ENCODE results near the gene NRG3.

The NRG3 gene

DNA sequence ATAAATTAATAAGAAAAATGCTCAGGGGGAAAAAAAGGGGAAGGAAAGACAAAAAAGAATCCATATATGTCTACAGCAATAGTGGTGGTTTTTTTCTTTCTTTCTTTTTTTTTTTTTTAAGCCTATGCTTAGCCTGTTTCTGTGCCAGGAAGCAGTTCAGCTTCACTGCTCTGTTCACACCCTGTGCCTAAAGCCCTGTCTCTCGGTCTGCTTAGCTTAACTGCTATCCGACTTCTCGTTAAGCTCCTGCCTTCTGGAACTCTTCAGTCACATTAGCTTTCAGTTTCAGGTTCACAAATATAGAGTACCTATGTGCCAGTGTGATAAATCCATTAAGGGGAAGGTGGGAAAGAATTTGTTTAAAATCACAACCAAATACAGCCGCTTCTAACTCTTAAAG lies 26.5 kb upstream of the NRG3 start:
- no peak for DNase-seq (ENCODE audit: low read depth in 1 of 2, low spot score in 1 of 2)
- Histone ChIP-seq H3K27ac (replicated peaks) (no peak overlapping the region), H3K27me3 (ENCODE audit: insufficient read depth, poor library complexity, severe bottlenecking) (no peaks in the 10 kb centered on the region), H3K4me3 (replicated peaks; ENCODE audit: insufficient read depth, low read length) (no peak overlapping the region)
- TF ChIP-seq, protein P1, sequence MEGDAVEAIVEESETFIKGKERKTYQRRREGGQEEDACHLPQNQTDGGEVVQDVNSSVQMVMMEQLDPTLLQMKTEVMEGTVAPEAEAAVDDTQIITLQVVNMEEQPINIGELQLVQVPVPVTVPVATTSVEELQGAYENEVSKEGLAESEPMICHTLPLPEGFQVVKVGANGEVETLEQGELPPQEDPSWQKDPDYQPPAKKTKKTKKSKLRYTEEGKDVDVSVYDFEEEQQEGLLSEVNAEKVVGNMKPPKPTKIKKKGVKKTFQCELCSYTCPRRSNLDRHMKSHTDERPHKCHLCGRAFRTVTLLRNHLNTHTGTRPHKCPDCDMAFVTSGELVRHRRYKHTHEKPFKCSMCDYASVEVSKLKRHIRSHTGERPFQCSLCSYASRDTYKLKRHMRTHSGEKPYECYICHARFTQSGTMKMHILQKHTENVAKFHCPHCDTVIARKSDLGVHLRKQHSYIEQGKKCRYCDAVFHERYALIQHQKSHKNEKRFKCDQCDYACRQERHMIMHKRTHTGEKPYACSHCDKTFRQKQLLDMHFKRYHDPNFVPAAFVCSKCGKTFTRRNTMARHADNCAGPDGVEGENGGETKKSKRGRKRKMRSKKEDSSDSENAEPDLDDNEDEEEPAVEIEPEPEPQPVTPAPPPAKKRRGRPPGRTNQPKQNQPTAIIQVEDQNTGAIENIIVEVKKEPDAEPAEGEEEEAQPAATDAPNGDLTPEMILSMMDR (IDR thresholded peaks at IDR 0.05; ENCODE audit: insufficient read depth, low read length), result no peak
- TF ChIP-seq SPI1 (IDR thresholded peaks at IDR 0.05; ENCODE audit: borderline replicate concordance, low read depth) (no peak), POLR2AphosphoS5 (IDR thresholded peaks at IDR 0.05; ENCODE audit: low read depth) (no peak), GABPA (IDR thresholded peaks at IDR 0.05; ENCODE audit: low read depth) (no peak)
- TF ChIP-seq, protein P2, sequence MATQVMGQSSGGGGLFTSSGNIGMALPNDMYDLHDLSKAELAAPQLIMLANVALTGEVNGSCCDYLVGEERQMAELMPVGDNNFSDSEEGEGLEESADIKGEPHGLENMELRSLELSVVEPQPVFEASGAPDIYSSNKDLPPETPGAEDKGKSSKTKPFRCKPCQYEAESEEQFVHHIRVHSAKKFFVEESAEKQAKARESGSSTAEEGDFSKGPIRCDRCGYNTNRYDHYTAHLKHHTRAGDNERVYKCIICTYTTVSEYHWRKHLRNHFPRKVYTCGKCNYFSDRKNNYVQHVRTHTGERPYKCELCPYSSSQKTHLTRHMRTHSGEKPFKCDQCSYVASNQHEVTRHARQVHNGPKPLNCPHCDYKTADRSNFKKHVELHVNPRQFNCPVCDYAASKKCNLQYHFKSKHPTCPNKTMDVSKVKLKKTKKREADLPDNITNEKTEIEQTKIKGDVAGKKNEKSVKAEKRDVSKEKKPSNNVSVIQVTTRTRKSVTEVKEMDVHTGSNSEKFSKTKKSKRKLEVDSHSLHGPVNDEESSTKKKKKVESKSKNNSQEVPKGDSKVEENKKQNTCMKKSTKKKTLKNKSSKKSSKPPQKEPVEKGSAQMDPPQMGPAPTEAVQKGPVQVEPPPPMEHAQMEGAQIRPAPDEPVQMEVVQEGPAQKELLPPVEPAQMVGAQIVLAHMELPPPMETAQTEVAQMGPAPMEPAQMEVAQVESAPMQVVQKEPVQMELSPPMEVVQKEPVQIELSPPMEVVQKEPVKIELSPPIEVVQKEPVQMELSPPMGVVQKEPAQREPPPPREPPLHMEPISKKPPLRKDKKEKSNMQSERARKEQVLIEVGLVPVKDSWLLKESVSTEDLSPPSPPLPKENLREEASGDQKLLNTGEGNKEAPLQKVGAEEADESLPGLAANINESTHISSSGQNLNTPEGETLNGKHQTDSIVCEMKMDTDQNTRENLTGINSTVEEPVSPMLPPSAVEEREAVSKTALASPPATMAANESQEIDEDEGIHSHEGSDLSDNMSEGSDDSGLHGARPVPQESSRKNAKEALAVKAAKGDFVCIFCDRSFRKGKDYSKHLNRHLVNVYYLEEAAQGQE (IDR thresholded peaks at IDR 0.05; ENCODE audit: insufficient replicate concordance, low read depth), result no peak

DNA sequence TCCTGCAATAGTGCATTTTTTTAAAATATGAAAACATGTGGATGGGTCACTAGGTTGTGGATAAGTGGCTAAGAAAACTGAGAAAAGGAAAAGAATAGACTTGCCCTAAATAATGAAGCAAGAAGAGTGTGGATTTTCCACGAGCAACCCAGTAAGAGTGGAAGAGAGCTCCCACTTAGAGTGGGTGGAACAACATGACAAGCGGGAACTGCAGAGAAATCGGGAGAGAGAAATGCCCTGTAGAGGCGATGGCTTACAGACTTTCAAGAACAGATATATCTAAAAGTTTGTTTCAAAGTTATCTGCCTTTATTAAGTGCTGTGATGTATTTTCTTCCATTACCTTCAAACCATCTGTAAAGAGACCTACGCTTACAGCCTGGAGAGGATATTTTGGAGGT lies 26.1 kb upstream of the NRG3 start:
- no peak overlapping the region for H3K27ac ChIP-seq (replicated peaks)
- DNase-seq (ENCODE audit: low read depth in 1 of 2, low spot score in 1 of 2), result no peak
- TF ChIP-seq, protein P2 (IDR thresholded peaks at IDR 0.05; ENCODE audit: insufficient replicate concordance, low read depth), result no peak
- no peak for TF ChIP-seq POLR2AphosphoS5 (IDR thresholded peaks at IDR 0.05; ENCODE audit: low read depth)
- no peak for TF ChIP-seq GABPA (IDR thresholded peaks at IDR 0.05; ENCODE audit: low read depth)
- TF ChIP-seq, protein P1 (IDR thresholded peaks at IDR 0.05; ENCODE audit: insufficient read depth, low read length), result no peak
- no peak for TF ChIP-seq SPI1 (IDR thresholded peaks at IDR 0.05; ENCODE audit: borderline replicate concordance, low read depth)
- no peaks in the 10 kb centered on the region for H3K27me3 ChIP-seq (ENCODE audit: insufficient read depth, poor library complexity, severe bottlenecking)
- H3K4me3 ChIP-seq (replicated peaks; ENCODE audit: insufficient read depth, low read length), result no peak overlapping the region

DNA sequence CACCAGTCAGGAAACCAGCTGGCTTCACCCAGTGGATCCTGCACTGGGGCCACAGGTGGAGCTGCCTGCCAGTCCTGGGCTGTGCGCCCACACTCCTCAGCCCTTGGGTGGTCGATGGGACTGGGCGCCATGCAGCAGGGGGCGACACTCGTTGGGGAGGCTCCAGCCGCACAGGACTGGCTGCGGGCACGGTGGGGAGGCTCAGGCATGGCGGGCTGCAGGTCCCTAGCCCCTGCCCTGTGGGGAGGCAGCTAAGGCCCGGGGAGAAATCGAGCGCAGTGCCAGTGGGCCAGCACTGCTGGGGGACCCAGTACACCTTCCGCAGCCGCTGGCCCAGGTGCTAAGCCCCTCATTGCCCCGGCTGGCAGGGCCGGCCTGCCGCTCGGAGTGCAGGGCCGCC lies 12.4 kb upstream of the NRG3 start:
- Histone ChIP-seq H3K27me3 (ENCODE audit: insufficient read depth, poor library complexity, severe bottlenecking) (no peaks in the 10 kb centered on the region), H3K27ac (replicated peaks) (no peak overlapping the region), H3K4me3 (replicated peaks; ENCODE audit: insufficient read depth, low read length) (no peak overlapping the region)
- TF ChIP-seq, protein P2 (IDR thresholded peaks at IDR 0.05; ENCODE audit: insufficient replicate concordance, low read depth), result no peak
- TF ChIP-seq SPI1 (IDR thresholded peaks at IDR 0.05; ENCODE audit: borderline replicate concordance, low read depth), result no peak
- no peak for TF ChIP-seq GABPA (IDR thresholded peaks at IDR 0.05; ENCODE audit: low read depth)
- no peak for TF ChIP-seq POLR2AphosphoS5 (IDR thresholded peaks at IDR 0.05; ENCODE audit: low read depth)
- TF ChIP-seq, protein P1 (IDR thresholded peaks at IDR 0.05; ENCODE audit: insufficient read depth, low read length), result no peak
- no peak for DNase-seq (ENCODE audit: low read depth in 1 of 2, low spot score in 1 of 2)
